Measurements from ENCODE around the gene ESD. TPM values are rescaled to one million over a fixed set of nuclear protein-coding genes. Genes with fewer than 3 reads are reported as not detected.
A peak's percentile ranks its signal among the peaks of the same experiment; 100 is the strongest.

Gene ESD
- total RNA-seq, 1 experiment from 2014 or later: 73.2 TPM

- Histone ChIP-seq H3K4me2 (ENCODE audit: low read length) (no peak overlapping the region), H4K20me1 (ENCODE audit: low read length) (no peaks in the 10 kb centered on the region), H3K36me3 (ENCODE audit: low read depth, low read length) (no peaks in the 10 kb centered on the region), H2AFZ (ENCODE audit: low read length) (no peak overlapping the region), H3K4me1 (ENCODE audit: insufficient read depth, low read length) (no peaks in the 10 kb centered on the region), H3K27me3 (ENCODE audit: low read length) (no peaks in the 10 kb centered on the region), H3K4me3 (ENCODE audit: low read length) (no peak overlapping the region), H3K9me2 (replicated peaks; ENCODE audit: low read length) (no peaks in the 10 kb centered on the region), H3K9me3 (ENCODE audit: low read length) (no peaks in the 10 kb centered on the region), H3K79me2 (ENCODE audit: low read length) (no peaks in the 10 kb centered on the region), H3K27ac (ENCODE audit: low read length) (no peak overlapping the region), H3F3A (ENCODE audit: low read length, unreplicated experiment) (no peaks in the 10 kb centered on the region), H3K9ac (ENCODE audit: low read length) (no peak overlapping the region)
- CTCF ChIA-PET: no interaction called here
- BruUV-seq (replicated peaks): no TSS peak
- ATAC-seq: no peak
- no peak for TF ChIP-seq EZH2phosphoT487 (IDR thresholded peaks at IDR 0.05; ENCODE audit: borderline replicate concordance, low read length)
- intact Hi-C loops (cut with micrococcal nuclease): no loop called here
- DNase-seq: no peak
- POLR2A ChIA-PET (ENCODE audit: unreplicated experiment): no interaction called here
Observed at GRCh38 chr13:46845146-46845545, 48.2 kb upstream of the ESD start.

GRCh38 chr13:46844431-46844830 lies 47.5 kb upstream of the ESD start:
- intact Hi-C loops (cut with micrococcal nuclease): no loop called here
- H3K9me3 ChIP-seq (ENCODE audit: low read length): no peaks in the 10 kb centered on the region
- no peaks in the 10 kb centered on the region for H4K20me1 ChIP-seq (ENCODE audit: low read length)
- H3K27ac ChIP-seq (ENCODE audit: low read length): no peak overlapping the region
- H2AFZ ChIP-seq (ENCODE audit: low read length): no peak overlapping the region
- TF ChIP-seq EZH2 (IDR thresholded peaks at IDR 0.05; ENCODE audit: low read length, unreplicated experiment): no peak
- no peak for TF ChIP-seq CTCF (conservative IDR thresholded peaks at IDR 0.05; ENCODE audit: low read depth, low read length)
- TF ChIP-seq EZH2phosphoT487 (IDR thresholded peaks at IDR 0.05; ENCODE audit: borderline replicate concordance, low read length): no peak
- DNase-seq (peak; percentile 12), ATAC-seq (no peak)
- H3K4me3 ChIP-seq (ENCODE audit: low read length): no peak overlapping the region
- H3K27me3 ChIP-seq (ENCODE audit: low read length): no peaks in the 10 kb centered on the region
- POLR2A ChIA-PET (ENCODE audit: unreplicated experiment): no interaction called here
- H3K9me2 ChIP-seq (replicated peaks; ENCODE audit: low read length): no peaks in the 10 kb centered on the region
- H3K79me2 ChIP-seq (ENCODE audit: low read length): no peaks in the 10 kb centered on the region
- H3K36me3 ChIP-seq (ENCODE audit: low read depth, low read length): no peaks in the 10 kb centered on the region
- H3K4me2 ChIP-seq (ENCODE audit: low read length): no peak overlapping the region
- CTCF ChIA-PET: no interaction called here
- no TSS peak for BruUV-seq (replicated peaks)
- H3F3A ChIP-seq (ENCODE audit: low read length, unreplicated experiment): no peaks in the 10 kb centered on the region
- no peak overlapping the region for H3K9ac ChIP-seq (ENCODE audit: low read length)
- no peaks in the 10 kb centered on the region for H3K4me1 ChIP-seq (ENCODE audit: insufficient read depth, low read length)

- H3K27me3 ChIP-seq (ENCODE audit: low read length): no peaks in the 10 kb centered on the region
- intact Hi-C loops (cut with micrococcal nuclease): loop anchor here (10.0 kb wide), 1 partner anchor 615 kb away; no protein-coding TSS in a partner anchor
- no peaks in the 10 kb centered on the region for H3K36me3 ChIP-seq (ENCODE audit: low read depth, low read length)
- no peaks in the 10 kb centered on the region for H3K79me2 ChIP-seq (ENCODE audit: low read length)
- no peak overlapping the region for H3K9ac ChIP-seq (ENCODE audit: low read length)
- no peak overlapping the region for H2AFZ ChIP-seq (ENCODE audit: low read length)
- POLR2A ChIA-PET (ENCODE audit: unreplicated experiment): no interaction called here
- BruUV-seq (replicated peaks): no TSS peak
- CTCF ChIA-PET: no interaction called here
- no peaks in the 10 kb centered on the region for H3F3A ChIP-seq (ENCODE audit: low read length, unreplicated experiment)
- no peaks in the 10 kb centered on the region for H3K9me3 ChIP-seq (ENCODE audit: low read length)
- H4K20me1 ChIP-seq (ENCODE audit: low read length): no peaks in the 10 kb centered on the region
- ATAC-seq: no peak
- no peak for DNase-seq
- no peak overlapping the region for H3K27ac ChIP-seq (ENCODE audit: low read length)
- no peak overlapping the region for H3K4me3 ChIP-seq (ENCODE audit: low read length)
- TF ChIP-seq EZH2phosphoT487 (IDR thresholded peaks at IDR 0.05; ENCODE audit: borderline replicate concordance, low read length): no peak
- no peak for TF ChIP-seq EZH2 (IDR thresholded peaks at IDR 0.05; ENCODE audit: low read length, unreplicated experiment)
- no peak for TF ChIP-seq CTCF (conservative IDR thresholded peaks at IDR 0.05; ENCODE audit: low read depth, low read length)
- H3K9me2 ChIP-seq (replicated peaks; ENCODE audit: low read length): no peaks in the 10 kb centered on the region
- H3K4me1 ChIP-seq (ENCODE audit: insufficient read depth, low read length): no peaks in the 10 kb centered on the region
- H3K4me2 ChIP-seq (ENCODE audit: low read length): no peak overlapping the region
Observed at GRCh38 chr13:46839399-46839798, 42.4 kb upstream of the ESD start.
